ENCODE data around the gene ANTKMT. TPM values are rescaled to one million over a fixed set of nuclear protein-coding genes. Genes with fewer than 3 reads are reported as not detected.

ANTKMT gene
- total RNA-seq, 2 donors from 2014 or later = 36.5 to 37.5 TPM

GRCh38 chr16:764184-764750, 43.3 kb downstream of the ANTKMT start:
- Histone ChIP-seq H3K27ac (no peak overlapping the region), H3K36me3 (no peaks in the 10 kb centered on the region), H3K9me3 (no peaks in the 10 kb centered on the region), H3K4me1 (no peaks in the 10 kb centered on the region), H3K4me3 (no peak overlapping the region), H3K27me3 (no peaks in the 10 kb centered on the region)
- DNase-seq (ENCODE audit: low spot score) = no peak
- no peak for TF ChIP-seq CTCF (IDR thresholded peaks at IDR 0.05)

- H3K9me3 ChIP-seq = no peaks in the 10 kb centered on the region
- no peaks in the 10 kb centered on the region for H3K27me3 ChIP-seq
- H3K4me1 ChIP-seq = no peaks in the 10 kb centered on the region
- no peaks in the 10 kb centered on the region for H3K36me3 ChIP-seq
- DNase-seq (ENCODE audit: low spot score) = no peak
- TF ChIP-seq CTCF (IDR thresholded peaks at IDR 0.05) = no peak
- H3K4me3 ChIP-seq = no peak overlapping the region
- no peak overlapping the region for H3K27ac ChIP-seq
Observed at GRCh38 chr16:764848-765487, 44.0 kb downstream of the ANTKMT start.

- Histone ChIP-seq H3K27ac (no peak overlapping the region), H3K9me3 (no peaks in the 10 kb centered on the region), H3K4me1 (no peaks in the 10 kb centered on the region), H3K4me3 (no peak overlapping the region), H3K36me3 (no peaks in the 10 kb centered on the region), H3K27me3 (no peaks in the 10 kb centered on the region)
- TF ChIP-seq CTCF (IDR thresholded peaks at IDR 0.05) = no peak
- no peak for DNase-seq (ENCODE audit: low spot score)
Observed at GRCh38 chr16:765488-765865, 44.5 kb downstream of the ANTKMT start.

- DNase-seq (ENCODE audit: low spot score) = no peak
- Histone ChIP-seq H3K36me3 (no peaks in the 10 kb centered on the region), H3K9me3 (no peaks in the 10 kb centered on the region), H3K27ac (no peak overlapping the region), H3K4me3 (no peak overlapping the region), H3K27me3 (no peaks in the 10 kb centered on the region), H3K4me1 (no peaks in the 10 kb centered on the region)
- no peak for TF ChIP-seq CTCF (IDR thresholded peaks at IDR 0.05)
Observed at GRCh38 chr16:766008-766819, 45.3 kb downstream of the ANTKMT start.

GRCh38 chr16:766820-767640, 46.1 kb downstream of the ANTKMT start:
- Histone ChIP-seq H3K27ac (no peak overlapping the region), H3K36me3 (no peaks in the 10 kb centered on the region), H3K4me1 (no peaks in the 10 kb centered on the region), H3K27me3 (no peaks in the 10 kb centered on the region), H3K4me3 (no peak overlapping the region), H3K9me3 (no peaks in the 10 kb centered on the region)
- DNase-seq (ENCODE audit: low spot score) = no peak
- TF ChIP-seq CTCF (IDR thresholded peaks at IDR 0.05) = no peak

All from right atrium auricular region (tissue), 2 donors.